HepG2 (cell line): ENCODE measurements around the gene EPB41. TPM values are rescaled to one million over a fixed set of nuclear protein-coding genes. Genes with fewer than 3 reads are reported as not detected.

ENCODE experiments used
- ATAC-seq: fragments of 200-7000 bp; cut with Tn5 transposase; 3 replicates; pipeline ENCODE4 v1.9.1; 2020; ENCODE audit warnings: mild to moderate bottlenecking, moderate library complexity
- BruUV-seq: library from RNA; stranded (reverse); fragments of 400-500 nt; replicated peaks from 2 replicates; lab custom pipeline; 2021; lab: Mats Ljungman, UMichigan
- CTCF ChIA-PET: fragments of 300-600 bp; formaldehyde crosslinking; extraction: SDS; loops from one replicate; lab custom pipeline; 2021; ENCODE audit warnings: low total read pairs, inconsistent platforms, low intra/inter-chr PET ratio; lab: Yijun Ruan, JAX
- POLR2A ChIA-PET: fragments of 350-600 bp; sonication (Branson Sonifier 250); formaldehyde crosslinking; loops from one replicate; lab custom pipeline; 2020; ENCODE audit warnings: antibody characterized with exemption, inconsistent platforms; lab: Yijun Ruan, JAX
- DNase-seq: peaks from one replicate; pipeline ENCODE4 v3.0.0-alpha.2; 2015; ENCODE audit warnings: low spot score
- FAIRE-seq: peaks from 3 replicates; lab custom pipeline; 2011; peaks lifted over from hg19 to GRCh38; lab: Jason Lieb, UNC
- H2AFZ ChIP-seq: one replicate; pipeline ENCODE4 v1.6.1; 2011; ENCODE audit warnings: low read length, inconsistent platforms
- H3K27ac ChIP-seq: fragments of 300-600 bp; 3 replicates; pipeline ENCODE4 v1.8.0; 2011; ENCODE audit warnings: mixed run types, mild to moderate bottlenecking, mixed read lengths, low read length, inconsistent platforms; ENCODE audit not compliant: insufficient read depth; ENCODE audit errors: extremely low read length
- H3K27me3 ChIP-seq, 2 experiments: fragments of 200-600 bp in 1 of 2; 2 replicates in 1 of 2; 3 replicates in 1 of 2; pipeline versions ENCODE4 v1.6.0 to v1.8.0; 2011; ENCODE audit warnings: low read length in 2 of 2, mild to moderate bottlenecking in 2 of 2, moderate library complexity in 2 of 2, inconsistent platforms in 1 of 2; ENCODE audit not compliant: insufficient read depth in 2 of 2, control insufficient read depth in 1 of 2
- H3K36me3 ChIP-seq, 2 experiments: fragments of 200-600 bp in 1 of 2; replicated peaks in 1 of 2; 2 replicates in 1 of 2; 3 replicates in 1 of 2; pipeline versions ENCODE4 v1.5.1 to v1.8.0; 2011; ENCODE audit warnings: low read length in 2 of 2, inconsistent platforms in 1 of 2; ENCODE audit not compliant: insufficient read depth in 2 of 2, control insufficient read depth in 1 of 2
- H3K4me1 ChIP-seq: 2 replicates; pipeline ENCODE4 v1.5.1; 2012; ENCODE audit warnings: low read length, inconsistent platforms; ENCODE audit not compliant: insufficient read depth
- H3K4me2 ChIP-seq: 2 replicates; pipeline ENCODE4 v1.6.0; 2011; ENCODE audit warnings: low read depth, low read length, inconsistent platforms
- H3K4me3 ChIP-seq, 3 experiments: fragments of 200-600 bp in 1 of 3; sonication (generic), shearing (Covaris generic) in 1 of 3; replicated peaks in 1 of 3; 2 replicates each; pipeline ENCODE4 v1.5.1; 2011 to 2016; ENCODE audit warnings: low read length in 3 of 3, inconsistent platforms in 2 of 3, low read depth in 2 of 3, mild to moderate bottlenecking in 2 of 3, control low read depth in 1 of 3, mixed read lengths in 1 of 3; ENCODE audit not compliant: insufficient read depth in 1 of 3
- H3K79me2 ChIP-seq: one replicate; pipeline ENCODE4 v1.6.1; 2011; ENCODE audit warnings: low read length, inconsistent platforms; ENCODE audit not compliant: insufficient read depth
- H3K9ac ChIP-seq: 2 replicates; pipeline ENCODE4 v1.6.0; 2011; ENCODE audit warnings: mild to moderate bottlenecking, low read depth, low read length, inconsistent platforms; ENCODE audit not compliant: insufficient read depth
- H3K9me3 ChIP-seq: 2 replicates; pipeline ENCODE4 v1.5.1; 2012; ENCODE audit warnings: mild to moderate bottlenecking, low read length
- H4K20me1 ChIP-seq: 2 replicates; pipeline ENCODE4 v1.6.0; 2011; ENCODE audit warnings: inconsistent platforms, mild to moderate bottlenecking, low read length, moderate library complexity; ENCODE audit not compliant: insufficient read depth
- IKZF5 ChIP-seq: IDR thresholded peaks from 2 replicates; pipeline ENCODE4 v1.6.1; 2018; ENCODE audit warnings: missing genetic modification reagents, mild to moderate bottlenecking, missing compliant biosample characterization
- MED13 ChIP-seq: sonication (generic); formaldehyde crosslinking; IDR thresholded peaks from 2 replicates; pipeline ENCODE4 v1.5.0; 2020; ENCODE audit warnings: missing genetic modification reagents
- NFYB ChIP-seq: sonication (generic); formaldehyde crosslinking; IDR thresholded peaks from 2 replicates; pipeline ENCODE4 v1.4.0; 2020; ENCODE audit warnings: missing genetic modification reagents
- NR2F1 ChIP-seq, 2 experiments: fragments of 450-650 bp in 1 of 2; formaldehyde crosslinking in 1 of 2; IDR thresholded peaks; 2 replicates each; pipeline versions ENCODE4 v1.5.0 to v1.6.1; 2016 to 2020; ENCODE audit warnings: mild to moderate bottlenecking in 1 of 2, missing compliant biosample characterization in 1 of 2, missing genetic modification reagents in 1 of 2, moderate library complexity in 1 of 2
- REPIN1 ChIP-seq: sonication (generic); formaldehyde crosslinking; IDR thresholded peaks from 2 replicates; pipeline ENCODE4 v1.8.0; 2022; ENCODE audit warnings: missing genetic modification reagents, low read depth, mild to moderate bottlenecking, borderline replicate concordance
- SAFB2 ChIP-seq: sonication (generic); formaldehyde crosslinking; IDR thresholded peaks from 2 replicates; pipeline ENCODE4 v1.5.1; 2020; ENCODE audit warnings: missing genetic modification reagents, low read depth, mild to moderate bottlenecking, borderline replicate concordance
- SP2 ChIP-seq: sonication (generic); formaldehyde crosslinking; IDR thresholded peaks from 2 replicates; pipeline ENCODE4 v1.5.1; 2020; ENCODE audit warnings: mild to moderate bottlenecking, missing genetic modification reagents
- STAG1 ChIP-seq: sonication (generic); formaldehyde crosslinking; IDR thresholded peaks from 2 replicates; pipeline ENCODE4 v1.4.0; 2020; ENCODE audit warnings: missing genetic modification reagents
- THYN1 ChIP-seq: sonication (generic); formaldehyde crosslinking; IDR thresholded peaks from 2 replicates; pipeline ENCODE4 v1.8.1; 2023; ENCODE audit warnings: low read depth, mild to moderate bottlenecking, moderate library complexity, missing genetic modification reagents, borderline replicate concordance
- ZNF513 ChIP-seq: sonication (generic); formaldehyde crosslinking; conservative IDR thresholded peaks from 2 replicates; pipeline ENCODE4 v1.5.0; 2020; ENCODE audit warnings: missing genetic modification reagents
- ZNF564 ChIP-seq: sonication (generic); formaldehyde crosslinking; IDR thresholded peaks from 2 replicates; pipeline ENCODE4 v1.8.1; 2023; ENCODE audit warnings: mild to moderate bottlenecking, missing genetic modification reagents
- ZNF652 ChIP-seq: IDR thresholded peaks from 2 replicates; pipeline ENCODE4 v1.6.1; 2016; ENCODE audit warnings: low read depth, borderline replicate concordance
- WGBS: methylation state at CpG from one replicate; pipeline ENCODE4 v1.1.6; 2017; ENCODE audit warnings: low lambda C conversion rate; 5-methylcytosine and 5-hydroxymethylcytosine counted together
- in situ Hi-C: cut with HindIII; loops from 2 replicates; pipeline ENCODE4 v1.10.0; 2017; ENCODE audit warnings: low pct_unique_long_range_greater_than_20kb; ENCODE audit not compliant: extremely low pct_ligation_motif_present
- intact Hi-C: fragments of 100-400 bp; cut with micrococcal nuclease; formaldehyde crosslinking; loops from one replicate; pipeline ENCODE4 v1.10.0; 2022; ENCODE audit not compliant: unreplicated experiment
- polyA plus RNA-seq, 8 experiments: library from polyadenylated mRNA; depleted of rRNA in 3 of 8; stranded (reverse) in 7 of 8; unstranded in 1 of 8; fragments of >200 nt; fragmentation: Illumina TruSeq in 4 of 8; extraction: Trizol in 4 of 8; gene quantifications; 2 replicates each; pipeline versions ENCODE4 v1.2.1 to v1.2.3, GENCODE V29; 2011 to 2016; ENCODE audit warnings: low read depth in 4 of 8, missing spikeins in 1 of 8, mixed read lengths in 1 of 8; ENCODE audit not compliant: insufficient read depth in 1 of 8
- total RNA-seq, 5 experiments: library from RNA; depleted of rRNA; stranded (reverse); fragments of >200 nt; fragmentation: Illumina TruSeq; extraction: Trizol; gene quantifications; 2 replicates each; pipeline ENCODE4 v1.2.3, GENCODE V29; 2016; ENCODE audit warnings: low read depth in 1 of 5

EPB41 gene
- total and polyA plus RNA-seq, 2 of the 13 experiments (the other 11 are each of a cell fraction or from before 2014, with no cell fraction given): 34.5 to 46.7 TPM

- in situ Hi-C loops: no loop called here
- intact Hi-C loops: no loop called here
- FAIRE-seq (no peak), DNase-seq (no peak), ATAC-seq (no peak)
- CTCF ChIA-PET: no interaction called here
- no peaks in the 10 kb centered on the region for H4K20me1 ChIP-seq
- WGBS: 93% methylated on average over 3 of the region's 3 CpGs
- no peaks in the 10 kb centered on the region for H3K79me2 ChIP-seq
- no peaks in the 10 kb centered on the region for H3K27me3 ChIP-seq
- no peak overlapping the region for H3K4me3 ChIP-seq
- no peak overlapping the region for H3K4me2 ChIP-seq
- no peaks in the 10 kb centered on the region for H3K4me1 ChIP-seq
- H3K27ac ChIP-seq: no peak overlapping the region
- TSS peak; percentile 20 for BruUV-seq
- no peak overlapping the region for H2AFZ ChIP-seq
- no peak overlapping the region for H3K9ac ChIP-seq
- peaks cover 2 to 8% of the 10 kb centered on the region in 2 experiments; a peak in 2 of 5 replicates for H3K36me3 ChIP-seq
- no peak for TF ChIP-seq NR2F1 (CRISPR knock-in tag; IDR thresholded peaks at IDR 0.05)
- TF ChIP-seq MED13 (CRISPR knock-in tag): no peak
- TF ChIP-seq SAFB2 (CRISPR knock-in tag): no peak
- no peak for TF ChIP-seq ZNF652 (CRISPR knock-in tag)
- TF ChIP-seq NFYB (CRISPR knock-in tag): no peak
- TF ChIP-seq THYN1: no peak
- no peak for TF ChIP-seq ZNF564 (CRISPR knock-in tag)
- no peak for TF ChIP-seq STAG1 (CRISPR knock-in tag)
- no peak for TF ChIP-seq REPIN1 (CRISPR knock-in tag)
- no peak for TF ChIP-seq SP2 (CRISPR knock-in tag)
- no peak for TF ChIP-seq ZNF513 (CRISPR knock-in tag)
- TF ChIP-seq IKZF5 (CRISPR knock-in tag): no peak
- POLR2A ChIA-PET: no interaction called here
- no peaks in the 10 kb centered on the region for H3K9me3 ChIP-seq
Observed at GRCh38 chr1:29083317-29084195, 169.2 kb downstream of the EPB41 start.
